IMR-90 (cell line): ENCODE measurements around the gene ZDHHC3. TPM values are rescaled to one million over a fixed set of nuclear protein-coding genes. Genes with fewer than 3 reads are reported as not detected.

ENCODE experiments used
- ATAC-seq: fragments of 200-7000 bp; cut with Tn5 transposase; 2 replicates; pipeline ENCODE4 v1.9.1; 2020; ENCODE audit warnings: low read depth, mild to moderate bottlenecking, moderate library complexity
- BruUV-seq: library from RNA; stranded (reverse); fragments of 400-500 nt; replicated peaks from 2 replicates; lab custom pipeline; 2021; lab: Mats Ljungman, UMichigan
- CTCF ChIA-PET: fragments of 300-600 bp; formaldehyde crosslinking; extraction: SDS; loops from one replicate; lab custom pipeline; 2021; ENCODE audit warnings: antibody characterized with exemption; lab: Yijun Ruan, JAX
- POLR2A ChIA-PET: fragments of 300-600 bp; sonication (Branson Sonifier 250); formaldehyde crosslinking; loops from one replicate; lab custom pipeline; 2022; ENCODE audit warnings: antibody characterized with exemption; ENCODE audit not compliant: unreplicated experiment; lab: Charles Lee
- DNase-seq: peaks from one replicate; pipeline ENCODE4 v3.0.0; 2013
- H2AFZ ChIP-seq: replicated peaks from 2 replicates; pipeline ENCODE3; 2013; ENCODE audit warnings: low read length, mild to moderate bottlenecking; ENCODE audit not compliant: poor library complexity
- H2AK5ac ChIP-seq: 2 replicates; pipeline ENCODE4 v1.6.1; 2013; ENCODE audit warnings: low read depth, low read length, inconsistent platforms
- H2AK9ac ChIP-seq: replicated peaks from 2 replicates; pipeline ENCODE3; 2013; ENCODE audit warnings: mild to moderate bottlenecking, low read depth, low read length, moderate library complexity; ENCODE audit not compliant: poor library complexity
- H2BK120ac ChIP-seq: 2 replicates; pipeline ENCODE4 v1.6.1; 2013; ENCODE audit warnings: low read depth, low read length, inconsistent platforms
- H2BK15ac ChIP-seq: 3 replicates; pipeline ENCODE4 v1.6.1; 2013; ENCODE audit warnings: low read depth, low read length, inconsistent platforms
- H2BK20ac ChIP-seq: 2 replicates; pipeline ENCODE4 v1.6.1; 2013; ENCODE audit warnings: low read depth, mild to moderate bottlenecking, inconsistent platforms, low read length, moderate library complexity
- H2BK5ac ChIP-seq: 2 replicates; pipeline ENCODE4 v1.6.1; 2013; ENCODE audit warnings: mild to moderate bottlenecking, low read depth, low read length, inconsistent platforms; ENCODE audit not compliant: poor library complexity, severe bottlenecking
- H3K14ac ChIP-seq: replicated peaks from 2 replicates; pipeline ENCODE4 v1.6.1; 2013; ENCODE audit warnings: low read depth, low read length, inconsistent platforms
- H3K18ac ChIP-seq: 2 replicates; pipeline ENCODE4 v1.6.1; 2013; ENCODE audit warnings: low read depth, low read length, control low read depth
- H3K23ac ChIP-seq: 2 replicates; pipeline ENCODE4 v1.6.1; 2013; ENCODE audit warnings: low read depth, low read length, inconsistent platforms
- H3K27ac ChIP-seq: 2 replicates; pipeline ENCODE4 v1.5.1; 2013; ENCODE audit warnings: mild to moderate bottlenecking, control low read depth, low read length; ENCODE audit not compliant: insufficient read depth
- H3K27me3 ChIP-seq: 2 replicates; pipeline ENCODE4 v1.6.1; 2013; ENCODE audit warnings: low read length; ENCODE audit not compliant: control insufficient read depth, insufficient read depth
- H3K36me3 ChIP-seq: 2 replicates; pipeline ENCODE4 v1.6.1; 2013; ENCODE audit warnings: low read length, mixed read lengths; ENCODE audit not compliant: control insufficient read depth, insufficient read depth
- H3K4ac ChIP-seq: 2 replicates; pipeline ENCODE4 v1.6.1; 2013; ENCODE audit warnings: low read depth, low read length, inconsistent platforms
- H3K4me1 ChIP-seq: 2 replicates; pipeline ENCODE4 v1.6.1; 2013; ENCODE audit warnings: low read length, mixed read lengths; ENCODE audit not compliant: control insufficient read depth, insufficient read depth
- H3K4me2 ChIP-seq: 2 replicates; pipeline ENCODE4 v1.6.1; 2013; ENCODE audit warnings: low read depth, mild to moderate bottlenecking, control low read depth, low read length, moderate library complexity
- H3K4me3 ChIP-seq: 2 replicates; pipeline ENCODE4 v1.5.1; 2013; ENCODE audit warnings: low read depth, mild to moderate bottlenecking, control low read depth, low read length, moderate library complexity; ENCODE audit not compliant: insufficient read depth
- H3K56ac ChIP-seq: 2 replicates; pipeline ENCODE4 v1.6.1; 2013; ENCODE audit warnings: low read length, inconsistent platforms; ENCODE audit not compliant: insufficient read depth; ENCODE audit errors: extremely low read depth
- H3K79me1 ChIP-seq, 2 experiments: 2 replicates each; pipeline ENCODE4 v1.6.1; 2013; ENCODE audit warnings: low read length in 2 of 2, inconsistent platforms in 1 of 2, low read depth in 1 of 2
- H3K9ac ChIP-seq: 2 replicates; pipeline ENCODE4 v1.6.1; 2013; ENCODE audit warnings: low read depth, low read length, control low read depth
- H3K9me1 ChIP-seq: 2 replicates; pipeline ENCODE4 v1.6.1; 2013; ENCODE audit warnings: low read length, inconsistent platforms; ENCODE audit not compliant: insufficient read depth
- H3K9me3 ChIP-seq: 2 replicates; pipeline ENCODE4 v1.6.1; 2013; ENCODE audit warnings: low read length; ENCODE audit not compliant: control insufficient read depth, insufficient read depth
- H4K20me1 ChIP-seq: 2 replicates; pipeline ENCODE4 v1.6.1; 2013; ENCODE audit warnings: low read length, inconsistent platforms; ENCODE audit not compliant: insufficient read depth
- H4K5ac ChIP-seq: 2 replicates; pipeline ENCODE4 v1.6.1; 2013; ENCODE audit warnings: mild to moderate bottlenecking, low read depth, low read length, control low read depth
- H4K8ac ChIP-seq, 2 experiments: 2 replicates each; pipeline ENCODE4 v1.6.1; 2013; ENCODE audit warnings: low read depth in 2 of 2, low read length in 2 of 2, control low read depth in 1 of 2, inconsistent platforms in 1 of 2
- H4K91ac ChIP-seq: 2 replicates; pipeline ENCODE4 v1.6.1; 2013; ENCODE audit warnings: low read depth, low read length, inconsistent platforms; ENCODE audit not compliant: insufficient read depth
- BHLHE40 ChIP-seq: fragments of 150-350 bp; IDR thresholded peaks from 2 replicates; pipeline ENCODE4 v1.6.1; 2016; ENCODE audit warnings: mild to moderate bottlenecking, low read depth, low read length
- CEBPB ChIP-seq: IDR thresholded peaks from 2 replicates; pipeline ENCODE4 v1.6.1; 2012; ENCODE audit warnings: low read depth, low read length, improper control_type of control experiment
- CHD1 ChIP-seq: IDR thresholded peaks from 2 replicates; pipeline ENCODE4 v1.6.1; 2012; ENCODE audit warnings: low read depth, low read length, improper control_type of control experiment
- CTCF ChIP-seq: conservative IDR thresholded peaks from 2 replicates; pipeline ENCODE4 v1.5.1; 2012; ENCODE audit warnings: mild to moderate bottlenecking, low read depth, low read length, improper control_type of control experiment
- ELK1 ChIP-seq: fragments of 150-350 bp; IDR thresholded peaks from 2 replicates; pipeline ENCODE4 v1.6.1; 2016; ENCODE audit warnings: low read depth, mild to moderate bottlenecking, low read length, moderate library complexity, borderline replicate concordance
- FOS ChIP-seq: fragments of 150-350 bp; IDR thresholded peaks from 2 replicates; pipeline ENCODE4 v1.6.1; 2016; ENCODE audit warnings: low read depth, low read length
- MAFK ChIP-seq: IDR thresholded peaks from 2 replicates; pipeline ENCODE4 v1.6.1; 2012; ENCODE audit warnings: low read depth, low read length, improper control_type of control experiment
- MAZ ChIP-seq: IDR thresholded peaks from 2 replicates; pipeline ENCODE4 v1.6.1; 2012; ENCODE audit warnings: low read depth, mild to moderate bottlenecking, low read length, improper control_type of control experiment, moderate library complexity, borderline replicate concordance
- MXI1 ChIP-seq: IDR thresholded peaks from 2 replicates; pipeline ENCODE4 v1.6.1; 2012; ENCODE audit warnings: low read depth, mild to moderate bottlenecking, low read length, moderate library complexity, borderline replicate concordance
- NFE2L2 ChIP-seq: fragments of 150-350 bp; IDR thresholded peaks from 2 replicates; pipeline ENCODE4 v1.6.1; 2016; ENCODE audit warnings: low read depth, mild to moderate bottlenecking, low read length
- POLR2A ChIP-seq: IDR thresholded peaks from 2 replicates; pipeline ENCODE4 v1.6.1; 2012; ENCODE audit warnings: mild to moderate bottlenecking, low read depth, low read length
- RAD21 ChIP-seq: IDR thresholded peaks from 2 replicates; pipeline ENCODE4 v1.6.1; 2012; ENCODE audit warnings: low read length, improper control_type of control experiment
- RCOR1 ChIP-seq: IDR thresholded peaks from 2 replicates; pipeline ENCODE4 v1.6.1; 2012; ENCODE audit warnings: mild to moderate bottlenecking, low read length, improper control_type of control experiment; ENCODE audit not compliant: insufficient replicate concordance
- RFX5 ChIP-seq: IDR thresholded peaks from 2 replicates; pipeline ENCODE4 v1.8.0; 2012; ENCODE audit warnings: low read depth, mild to moderate bottlenecking, low read length, moderate library complexity
- SMC3 ChIP-seq: fragments of 150-350 bp; IDR thresholded peaks from 2 replicates; pipeline ENCODE4 v1.6.1; 2016; ENCODE audit warnings: low read depth, mild to moderate bottlenecking, antibody characterized with exemption, low read length, moderate library complexity
- WGBS, 2 experiments: methylation state at CpG; one replicate each; pipeline versions ENCODE4 v1.1.5 to v1.1.7; 2013; ENCODE audit warnings: missing lambda C conversion rate in 2 of 2; ENCODE audit not compliant: insufficient read length in 1 of 2; ENCODE audit errors: extremely low coverage in 2 of 2; 5-methylcytosine and 5-hydroxymethylcytosine counted together
- dilution Hi-C: fragments of 300-500 bp; cut with HindIII; formaldehyde crosslinking; loops from one replicate; pipeline ENCODE4 v1.14.3; 2018; ENCODE audit warnings: low sequenced_read_pairs; ENCODE audit not compliant: unreplicated experiment
- in situ Hi-C: fragments of 300-500 bp; cut with MboI; formaldehyde crosslinking; loops from 3 replicates; pipeline ENCODE4 v1.14.3; 2019; ENCODE audit warnings: low sequenced_read_pairs, inconsistent platforms, mixed read lengths
- intact Hi-C: fragments of 100-400 bp; cut with micrococcal nuclease; formaldehyde crosslinking; loops from 2 replicates; pipeline ENCODE4 v1.10.0; 2022
- polyA plus RNA-seq, 3 experiments: library from polyadenylated mRNA; depleted of rRNA; stranded (reverse); fragments of >200 nt; gene quantifications; 2 replicates each; pipeline ENCODE4 v1.2.3, GENCODE V29; 2012; ENCODE audit warnings: low replicate concordance in 1 of 3
- total RNA-seq: library from RNA; depleted of rRNA; stranded (reverse); fragments of >200 nt; gene quantifications from 2 replicates; pipeline ENCODE4 v1.2.3, GENCODE V29; 2012
- TF ChIP-seq, protein P1 (sequence below): fragments of 150-350 bp; IDR thresholded peaks from 2 replicates; pipeline ENCODE4 v1.6.1; 2017; ENCODE audit warnings: mild to moderate bottlenecking, antibody characterized with exemption, low read length, low read depth

The ZDHHC3 gene
- total and polyA plus RNA-seq, 2 of the 4 experiments (the other 2 are of a cell fraction) = 57.7 to 59.6 TPM

DNA sequence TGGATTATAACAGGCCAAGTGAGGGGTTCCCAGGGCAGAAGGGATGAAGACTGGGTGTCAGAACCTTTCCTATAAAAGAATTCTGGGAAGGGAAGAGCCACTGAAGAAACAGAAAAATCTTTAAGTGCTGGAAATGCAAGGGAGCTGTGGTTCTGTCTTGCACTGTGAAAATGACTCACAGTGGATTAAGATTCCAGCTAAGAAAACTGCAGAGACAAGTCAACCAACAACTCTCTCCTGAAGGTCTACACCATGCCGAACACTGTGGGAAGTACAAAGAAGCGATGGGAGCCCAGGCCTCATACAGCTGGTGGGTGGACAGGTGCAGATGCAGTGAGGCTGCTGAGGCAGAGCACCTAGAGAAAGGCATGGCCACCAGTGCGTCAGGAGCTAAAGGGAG lies 27.7 kb downstream of the ZDHHC3 start:
- Histone ChIP-seq H3K79me1 (peaks cover 24 to 43% of the 10 kb centered on the region in 2 experiments), H3K56ac (no peak overlapping the region), H2AK5ac (no peak overlapping the region), H3K4me2 (no peak overlapping the region), H3K9me1 (peaks cover 20% of the 10 kb centered on the region; the same call in 1 of the 2 replicates), H4K20me1 (peaks cover 12% of the 10 kb centered on the region), H3K27me3 (no peaks in the 10 kb centered on the region), H4K8ac (no peak overlapping the region), H2AK9ac (no peak overlapping the region), H2BK5ac (no peak overlapping the region), H2BK120ac (no peak overlapping the region), H3K36me3 (peaks cover 4% of the 10 kb centered on the region; the same call in 1 of the 2 replicates), H3K18ac (no peak overlapping the region), H3K4ac (no peak overlapping the region), H3K4me3 (no peak overlapping the region), H3K14ac (no peak overlapping the region), H4K5ac (no peak overlapping the region), H3K9ac (no peak overlapping the region), H3K4me1 (peaks cover 3% of the 10 kb centered on the region; the same call in 1 of the 2 replicates), H2BK15ac (no peak overlapping the region), H3K23ac (no peak overlapping the region), H3K9me3 (no peaks in the 10 kb centered on the region), H2AFZ (no peak overlapping the region), H4K91ac (no peak overlapping the region), H3K27ac (no peak overlapping the region), H2BK20ac (no peak overlapping the region)
- BruUV-seq = no TSS peak
- DNase-seq = peak; percentile 24
- TF ChIP-seq NFE2L2 = no peak
- no peak for TF ChIP-seq RAD21
- no peak for TF ChIP-seq BHLHE40
- no peak for TF ChIP-seq RFX5
- TF ChIP-seq FOS = no peak
- no peak for TF ChIP-seq MAFK
- TF ChIP-seq MAZ = no peak
- TF ChIP-seq ELK1 = no peak
- TF ChIP-seq MXI1 = no peak
- TF ChIP-seq, protein P1, sequence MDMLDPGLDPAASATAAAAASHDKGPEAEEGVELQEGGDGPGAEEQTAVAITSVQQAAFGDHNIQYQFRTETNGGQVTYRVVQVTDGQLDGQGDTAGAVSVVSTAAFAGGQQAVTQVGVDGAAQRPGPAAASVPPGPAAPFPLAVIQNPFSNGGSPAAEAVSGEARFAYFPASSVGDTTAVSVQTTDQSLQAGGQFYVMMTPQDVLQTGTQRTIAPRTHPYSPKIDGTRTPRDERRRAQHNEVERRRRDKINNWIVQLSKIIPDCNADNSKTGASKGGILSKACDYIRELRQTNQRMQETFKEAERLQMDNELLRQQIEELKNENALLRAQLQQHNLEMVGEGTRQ = no peak
- no peak for TF ChIP-seq CHD1
- TF ChIP-seq POLR2A = no peak
- TF ChIP-seq RCOR1 = no peak
- no peak for TF ChIP-seq SMC3
- TF ChIP-seq CTCF = no peak
- TF ChIP-seq CEBPB = no peak
- in situ Hi-C loops = no loop called here
- intact Hi-C loops = no loop called here
- ChIA-PET CTCF (no interaction called here), POLR2A (no interaction called here)
- WGBS, 2 experiments = 83% methylated on average over 1 of the region's 3 CpGs; no CpG with 5 or more reads in 1 of the 2 experiments
- dilution Hi-C loops = no loop called here
- ATAC-seq = peak; percentile 70
